Measurements from ENCODE around the gene MCUB. TPM values are rescaled to one million over a fixed set of nuclear protein-coding genes. Genes with fewer than 3 reads are reported as not detected.

The MCUB gene
- total RNA-seq, 2 experiments from 2014 or later: 69.1 to 71.8 TPM

GRCh38 chr4:109718759-109719158 is 158.7 kb downstream of the MCUB start:
- intact Hi-C loops (cut with micrococcal nuclease): no loop called here
- Mint-ChIP-seq H3K9me3 (no peaks in the 10 kb centered on the region), H3K27me3 (ENCODE audit: low read depth) (no peaks in the 10 kb centered on the region), H3K27ac (no peak overlapping the region), H3K36me3 (ENCODE audit: low read depth) (peaks cover 17% of the 10 kb centered on the region), H3K4me3 (no peak overlapping the region), H3K4me1 (ENCODE audit: low read depth) (peaks cover 8% of the 10 kb centered on the region)
- DNase-seq: no peak
- CTCF ChIA-PET: no interaction called here

- no peak overlapping the region for H3K27ac Mint-ChIP-seq
Measured at GRCh38 chr4:109719604-109720003, 159.6 kb downstream of the MCUB start.

GRCh38 chr4:109721033-109721432 is 161.0 kb downstream of the MCUB start:
- H3K27ac Mint-ChIP-seq: no peak overlapping the region
- H3K9me3 Mint-ChIP-seq: no peaks in the 10 kb centered on the region
- CTCF ChIA-PET: no interaction called here
- intact Hi-C loops (cut with micrococcal nuclease): no loop called here
- no peak for DNase-seq
- peaks cover 16% of the 10 kb centered on the region for H3K36me3 Mint-ChIP-seq (ENCODE audit: low read depth)
- no peak overlapping the region for H3K4me3 Mint-ChIP-seq
- peaks cover 11% of the 10 kb centered on the region for H3K4me1 Mint-ChIP-seq (ENCODE audit: low read depth)
- H3K27me3 Mint-ChIP-seq (ENCODE audit: low read depth): no peaks in the 10 kb centered on the region

More at GRCh38 chr4:109719604-109720003, 159.6 kb downstream of the MCUB start:
- Mint-ChIP-seq H3K4me3 (no peak overlapping the region), H3K9me3 (no peaks in the 10 kb centered on the region), H3K27me3 (ENCODE audit: low read depth) (no peaks in the 10 kb centered on the region), H3K4me1 (ENCODE audit: low read depth) (peaks cover 8% of the 10 kb centered on the region), H3K36me3 (ENCODE audit: low read depth) (peaks cover 14% of the 10 kb centered on the region)
- DNase-seq: no peak
- CTCF ChIA-PET: no interaction called here
- intact Hi-C loops (cut with micrococcal nuclease): no loop called here

- H3K27ac Mint-ChIP-seq: no peak overlapping the region
- CTCF ChIA-PET: interaction anchor here (0.6 kb wide), 1 partner anchor 375 kb away, joined by 3 read pairs; no protein-coding TSS in a partner anchor
- H3K9me3 Mint-ChIP-seq: no peaks in the 10 kb centered on the region
- H3K4me3 Mint-ChIP-seq: no peak overlapping the region
- DNase-seq: no peak
- intact Hi-C loops (cut with micrococcal nuclease): no loop called here
- H3K36me3 Mint-ChIP-seq (ENCODE audit: low read depth): peaks cover 13% of the 10 kb centered on the region
- peaks cover 12% of the 10 kb centered on the region for H3K4me1 Mint-ChIP-seq (ENCODE audit: low read depth)
- no peaks in the 10 kb centered on the region for H3K27me3 Mint-ChIP-seq (ENCODE audit: low read depth)
Measured at GRCh38 chr4:109722357-109722756, 162.3 kb downstream of the MCUB start.

- no peaks in the 10 kb centered on the region for H3K9me3 Mint-ChIP-seq
- no peak for DNase-seq
- CTCF ChIA-PET: interaction anchor here (0.6 to 0.8 kb wide), 2 partner anchors 21 to 376 kb away, joined by 3 read pairs; no protein-coding TSS in a partner anchor
- H3K27me3 Mint-ChIP-seq (ENCODE audit: low read depth): no peaks in the 10 kb centered on the region
- intact Hi-C loops (cut with micrococcal nuclease): no loop called here
- H3K4me3 Mint-ChIP-seq: no peak overlapping the region
- H3K36me3 Mint-ChIP-seq (ENCODE audit: low read depth): peaks cover 11% of the 10 kb centered on the region
- no peak overlapping the region for H3K27ac Mint-ChIP-seq
- peaks cover 16% of the 10 kb centered on the region for H3K4me1 Mint-ChIP-seq (ENCODE audit: low read depth)
Measured at GRCh38 chr4:109723110-109723509, 163.1 kb downstream of the MCUB start.

GRCh38 chr4:109728385-109728784 is 168.3 kb downstream of the MCUB start:
- H3K27ac Mint-ChIP-seq: no peak overlapping the region
- peaks cover 15% of the 10 kb centered on the region for H3K4me1 Mint-ChIP-seq (ENCODE audit: low read depth)
- H3K4me3 Mint-ChIP-seq: no peak overlapping the region
- no peaks in the 10 kb centered on the region for H3K27me3 Mint-ChIP-seq (ENCODE audit: low read depth)
- intact Hi-C loops (cut with micrococcal nuclease): no loop called here
- H3K9me3 Mint-ChIP-seq: no peaks in the 10 kb centered on the region
- CTCF ChIA-PET: interaction anchor here (0.6 to 1.8 kb wide), 2 partner anchors 24 to 27 kb away, joined by 4 to 6 read pairs; no protein-coding TSS in a partner anchor
- no peak for DNase-seq
- peaks cover 7% of the 10 kb centered on the region for H3K36me3 Mint-ChIP-seq (ENCODE audit: low read depth)

- Mint-ChIP-seq H3K36me3 (ENCODE audit: low read depth) (peaks cover 7% of the 10 kb centered on the region), H3K27me3 (ENCODE audit: low read depth) (no peaks in the 10 kb centered on the region), H3K4me1 (ENCODE audit: low read depth) (peaks cover 15% of the 10 kb centered on the region), H3K27ac (no peak overlapping the region), H3K9me3 (no peaks in the 10 kb centered on the region), H3K4me3 (peak overlapping the region; percentile 87)
- DNase-seq: peak; percentile 37
- CTCF ChIA-PET: interaction anchor here (0.6 to 1.8 kb wide), 3 partner anchors 25 to 105 kb away, joined by 4 to 6 read pairs (median 4); no protein-coding TSS in a partner anchor
- intact Hi-C loops (cut with micrococcal nuclease): loop anchor here (1.0 kb wide), 4 partner anchors 26 to 302 kb away; partner anchors contain the start of genes CASP6, GAR1 and MCUB
Measured at GRCh38 chr4:109729117-109729717, 169.2 kb downstream of the MCUB start.

GRCh38 chr4:109729718-109730618 is 169.9 kb downstream of the MCUB start, which contains the start of gene PLA2G12A:
Gene PLA2G12A, minus strand, starts transcription at chr4:109730070. Its CDS starts 261 bp downstream, at chr4:109729809.
- peak within 1 kb of the TSS; percentile 87 for H3K4me3 Mint-ChIP-seq
- DNase-seq: peak; percentile 66
- no peaks in the 10 kb centered on the region for H3K9me3 Mint-ChIP-seq
- H3K36me3 Mint-ChIP-seq (ENCODE audit: low read depth): peaks cover 7% of the 10 kb centered on the region
- peaks cover 15% of the 10 kb centered on the region for H3K4me1 Mint-ChIP-seq (ENCODE audit: low read depth)
- H3K27ac Mint-ChIP-seq: peak within 1 kb of the TSS; percentile 39
- no peaks in the 10 kb centered on the region for H3K27me3 Mint-ChIP-seq (ENCODE audit: low read depth)
- intact Hi-C loops (cut with micrococcal nuclease): loop anchor here (1.0 kb wide), 5 partner anchors 27 to 303 kb away; partner anchors contain the start of genes CASP6, GAR1, MCUB and SEC24B
- CTCF ChIA-PET: interaction anchor here (0.7 to 1.8 kb wide), 3 partner anchors 26 to 74 kb away, joined by 3 to 6 read pairs (median 3); partner anchors contain the start of gene CASP6

GRCh38 chr4:109730619-109731545 is 170.8 kb downstream of the MCUB start:
- CTCF ChIA-PET: interaction anchor here (0.6 to 1.0 kb wide), 2 partner anchors 12 to 73 kb away, joined by 3 to 4 read pairs; no protein-coding TSS in a partner anchor
- intact Hi-C loops (cut with micrococcal nuclease): loop anchor here (1.0 kb wide), 1 partner anchor 298 kb away; the partner anchor contains the start of gene SEC24B

GRCh38 chr4:109733728-109734127 is 173.7 kb downstream of the MCUB start:
- Mint-ChIP-seq H3K27ac (no peak overlapping the region), H3K36me3 (ENCODE audit: low read depth) (no peaks in the 10 kb centered on the region), H3K9me3 (no peaks in the 10 kb centered on the region), H3K4me1 (ENCODE audit: low read depth) (peaks cover 4% of the 10 kb centered on the region), H3K27me3 (ENCODE audit: low read depth) (no peaks in the 10 kb centered on the region), H3K4me3 (no peak overlapping the region)
- intact Hi-C loops (cut with micrococcal nuclease): no loop called here
- no peak for DNase-seq
- CTCF ChIA-PET: interaction anchor here (0.7 kb wide), 1 partner anchor 20 kb away, joined by 3 read pairs; no protein-coding TSS in a partner anchor

More at GRCh38 chr4:109730619-109731545, 170.8 kb downstream of the MCUB start:
- peak overlapping the region; percentile 78 for H3K4me3 Mint-ChIP-seq
- H3K27ac Mint-ChIP-seq: peak overlapping the region; percentile 31
- peaks cover 6% of the 10 kb centered on the region for H3K36me3 Mint-ChIP-seq (ENCODE audit: low read depth)
- peaks cover 14% of the 10 kb centered on the region for H3K4me1 Mint-ChIP-seq (ENCODE audit: low read depth)
- no peaks in the 10 kb centered on the region for H3K27me3 Mint-ChIP-seq (ENCODE audit: low read depth)
- DNase-seq: no peak
- no peaks in the 10 kb centered on the region for H3K9me3 Mint-ChIP-seq

- H3K27ac Mint-ChIP-seq: no peak overlapping the region
- CTCF ChIA-PET: no interaction called here
Measured at GRCh38 chr4:109735566-109736365, 175.7 kb downstream of the MCUB start.

More at GRCh38 chr4:109735566-109736365, 175.7 kb downstream of the MCUB start:
- no peak for DNase-seq
- Mint-ChIP-seq H3K9me3 (no peaks in the 10 kb centered on the region), H3K4me1 (ENCODE audit: low read depth) (no peaks in the 10 kb centered on the region), H3K36me3 (ENCODE audit: low read depth) (no peaks in the 10 kb centered on the region), H3K27me3 (ENCODE audit: low read depth) (no peaks in the 10 kb centered on the region), H3K4me3 (no peak overlapping the region)
- intact Hi-C loops (cut with micrococcal nuclease): no loop called here

Measured in activated naive CD4-positive, alpha-beta T cell treated with anti-CD3 and anti-CD28 coated beads for 36 hours (primary cell).